ENCODE results near the gene IRAK1BP1.
"Not testable (repeated sequence)": the region's sequence is repeated elsewhere in the genome, so short reads cannot be mapped to it uniquely, and the experiment has no call there.

Gene IRAK1BP1

DNA sequence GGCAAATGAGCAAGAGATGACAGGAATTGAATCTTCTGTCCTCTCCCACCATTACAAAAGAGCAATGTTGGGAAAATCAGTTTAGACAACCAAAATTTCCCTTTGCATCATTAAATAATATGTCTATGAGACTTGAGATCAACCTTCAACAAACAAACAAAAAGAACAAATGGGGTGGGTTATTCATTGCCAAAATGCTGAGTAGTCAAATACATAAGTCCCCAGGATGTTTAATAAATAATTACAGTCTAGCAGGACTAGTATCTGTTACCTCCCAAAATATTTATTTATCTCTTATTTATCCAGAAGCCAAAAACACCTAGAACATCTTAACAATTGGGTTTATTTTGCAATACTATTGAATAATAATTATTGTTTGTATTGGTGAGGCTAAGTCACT, 16.2 kb upstream of the IRAK1BP1 start:
- in situ Hi-C loops (cut with HindIII; ENCODE audit: low sequenced_read_pairs) = no loop called here
- DNase-seq (ENCODE audit: low read depth) = no peak

DNA sequence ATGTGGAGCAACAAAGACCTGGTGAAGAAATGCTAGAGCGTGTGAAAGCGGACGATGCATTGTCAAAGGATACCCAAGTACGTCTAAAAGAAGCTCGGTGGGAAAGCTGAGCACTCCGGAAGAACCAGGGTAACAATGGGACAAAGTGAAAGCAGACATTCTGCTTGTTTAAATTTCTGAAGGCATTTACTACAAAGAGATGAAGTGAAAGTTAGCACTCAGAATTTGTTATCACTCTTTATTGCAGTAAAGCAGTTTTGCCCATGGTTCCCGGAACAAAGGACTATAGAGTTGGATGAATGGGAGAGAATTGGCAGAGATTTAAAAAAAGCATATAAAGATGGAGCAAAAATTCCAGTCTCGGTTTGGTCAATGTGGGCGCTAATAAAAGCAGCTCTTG, 12.8 kb upstream of the IRAK1BP1 start:
- in situ Hi-C loops (cut with HindIII; ENCODE audit: low sequenced_read_pairs) = no loop called here

More for the DNA sequence above, 16.2 kb upstream of the IRAK1BP1 start:
- TF ChIP-seq, protein P1, sequence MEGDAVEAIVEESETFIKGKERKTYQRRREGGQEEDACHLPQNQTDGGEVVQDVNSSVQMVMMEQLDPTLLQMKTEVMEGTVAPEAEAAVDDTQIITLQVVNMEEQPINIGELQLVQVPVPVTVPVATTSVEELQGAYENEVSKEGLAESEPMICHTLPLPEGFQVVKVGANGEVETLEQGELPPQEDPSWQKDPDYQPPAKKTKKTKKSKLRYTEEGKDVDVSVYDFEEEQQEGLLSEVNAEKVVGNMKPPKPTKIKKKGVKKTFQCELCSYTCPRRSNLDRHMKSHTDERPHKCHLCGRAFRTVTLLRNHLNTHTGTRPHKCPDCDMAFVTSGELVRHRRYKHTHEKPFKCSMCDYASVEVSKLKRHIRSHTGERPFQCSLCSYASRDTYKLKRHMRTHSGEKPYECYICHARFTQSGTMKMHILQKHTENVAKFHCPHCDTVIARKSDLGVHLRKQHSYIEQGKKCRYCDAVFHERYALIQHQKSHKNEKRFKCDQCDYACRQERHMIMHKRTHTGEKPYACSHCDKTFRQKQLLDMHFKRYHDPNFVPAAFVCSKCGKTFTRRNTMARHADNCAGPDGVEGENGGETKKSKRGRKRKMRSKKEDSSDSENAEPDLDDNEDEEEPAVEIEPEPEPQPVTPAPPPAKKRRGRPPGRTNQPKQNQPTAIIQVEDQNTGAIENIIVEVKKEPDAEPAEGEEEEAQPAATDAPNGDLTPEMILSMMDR (IDR thresholded peaks at IDR 0.05; ENCODE audit: low read depth, low read length, missing control alignments) = no peak
- H3K4me3 ChIP-seq (ENCODE audit: low read depth, low read length) = no peak overlapping the region

DNA sequence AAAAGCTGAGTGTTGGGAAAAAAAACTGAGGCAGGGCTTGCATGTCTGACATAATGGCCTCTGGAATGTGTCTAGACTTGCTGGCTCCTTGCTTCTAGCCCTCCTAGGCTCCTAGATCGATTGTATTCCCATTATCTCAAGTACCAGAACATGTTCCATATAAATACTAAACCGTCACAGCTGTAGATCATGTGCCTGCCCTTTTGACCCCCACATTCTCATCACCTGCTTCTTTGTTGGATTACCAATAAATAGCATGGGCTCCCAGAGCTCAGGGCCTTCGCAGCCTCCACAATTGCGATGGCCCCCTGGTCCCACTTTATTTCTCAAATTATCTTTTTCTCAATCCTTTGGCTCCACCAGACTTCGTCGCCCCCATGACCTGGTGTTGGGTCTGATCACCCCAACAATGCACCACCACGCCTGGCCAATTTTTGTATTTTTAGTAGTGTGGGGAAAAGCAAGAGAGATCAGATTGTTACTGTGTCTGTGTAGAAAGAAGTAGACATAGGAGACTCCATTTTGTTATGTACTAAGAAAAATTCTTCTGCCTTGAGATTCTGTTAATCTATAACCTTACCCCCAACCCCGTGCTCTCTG, 8.9 kb upstream of the IRAK1BP1 start:
- in situ Hi-C loops (cut with HindIII; ENCODE audit: low sequenced_read_pairs); H3K4me3 ChIP-seq (ENCODE audit: low read depth, low read length); DNase-seq (ENCODE audit: low read depth): not testable (repeated sequence)

More for the DNA sequence above, 12.8 kb upstream of the IRAK1BP1 start:
- no peak for DNase-seq (ENCODE audit: low read depth)
- TF ChIP-seq, protein P1 (IDR thresholded peaks at IDR 0.05; ENCODE audit: low read depth, low read length, missing control alignments) = no peak
- no peak overlapping the region for H3K4me3 ChIP-seq (ENCODE audit: low read depth, low read length)

DNA sequence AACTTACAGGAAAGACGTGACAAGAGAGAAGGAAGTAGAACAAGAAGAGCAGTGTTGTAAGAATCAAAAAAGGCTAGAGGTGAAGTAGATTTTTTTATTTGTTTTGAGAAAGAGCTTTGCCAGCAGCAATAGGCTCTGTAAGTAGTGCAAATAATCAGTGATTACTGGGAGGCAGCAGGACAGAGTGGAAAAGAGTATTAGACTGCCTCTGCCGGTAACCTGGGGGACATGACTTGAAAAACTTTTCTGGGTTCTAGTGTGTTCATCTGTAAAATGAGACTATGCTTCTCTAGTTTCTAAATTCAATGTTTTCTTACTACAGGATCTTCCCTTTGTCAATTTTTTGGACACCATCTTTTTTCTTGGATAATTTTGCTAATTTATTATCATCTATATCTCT, 5.8 kb upstream of the IRAK1BP1 start:
- TF ChIP-seq, protein P1 (IDR thresholded peaks at IDR 0.05; ENCODE audit: low read depth, low read length, missing control alignments) = no peak
- no peak for DNase-seq (ENCODE audit: low read depth)
- in situ Hi-C loops (cut with HindIII; ENCODE audit: low sequenced_read_pairs) = no loop called here
- no peak overlapping the region for H3K4me3 ChIP-seq (ENCODE audit: low read depth, low read length)

DNA sequence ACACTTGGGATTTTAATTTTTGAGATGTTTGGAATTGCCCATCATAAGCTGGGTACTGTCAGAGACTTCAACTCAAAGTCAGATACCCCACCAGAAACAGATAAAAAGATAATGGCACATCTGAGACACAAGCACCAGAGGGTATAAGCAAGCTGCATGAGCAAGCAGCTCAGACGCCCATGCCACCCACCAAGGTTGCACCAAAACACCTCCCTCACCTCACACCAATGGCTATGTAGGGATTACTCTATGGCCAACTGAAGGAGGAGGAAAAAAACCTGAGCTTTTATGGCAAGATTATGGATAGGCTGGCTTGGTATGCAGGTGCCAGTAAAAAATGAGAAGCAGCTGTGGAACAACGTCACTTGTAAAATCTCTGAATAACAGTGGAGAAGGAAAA, 3.8 kb upstream of the IRAK1BP1 start:
- no peak for DNase-seq (ENCODE audit: low read depth)
- H3K4me3 ChIP-seq (ENCODE audit: low read depth, low read length) = no peak overlapping the region
- in situ Hi-C loops (cut with HindIII; ENCODE audit: low sequenced_read_pairs) = no loop called here
- TF ChIP-seq, protein P1 (IDR thresholded peaks at IDR 0.05; ENCODE audit: low read depth, low read length, missing control alignments) = no peak

DNA sequence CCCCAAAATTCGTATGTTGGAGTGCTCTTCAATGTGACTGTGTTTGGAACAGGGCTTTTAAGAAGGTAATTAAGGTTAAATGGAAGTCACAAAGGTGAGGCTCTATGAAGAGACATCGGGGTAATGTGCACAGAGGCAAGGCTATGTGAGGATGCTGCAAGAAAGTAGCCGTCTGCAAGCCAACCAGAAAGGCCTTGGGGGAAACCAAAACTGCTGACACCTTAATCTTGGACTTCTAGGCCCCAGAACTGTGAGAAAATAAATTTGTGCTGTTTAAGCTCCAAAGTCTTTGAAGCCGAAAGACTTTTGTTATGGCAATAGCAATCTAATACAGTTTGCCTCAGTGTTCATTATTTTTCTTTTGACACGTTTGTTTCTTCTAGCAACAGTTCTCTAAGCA, 2.4 kb upstream of the IRAK1BP1 start:
- in situ Hi-C loops (cut with HindIII; ENCODE audit: low sequenced_read_pairs) = no loop called here
- no peak overlapping the region for H3K4me3 ChIP-seq (ENCODE audit: low read depth, low read length)
- TF ChIP-seq, protein P1 (IDR thresholded peaks at IDR 0.05; ENCODE audit: low read depth, low read length, missing control alignments) = no peak
- DNase-seq (ENCODE audit: low read depth) = no peak

DNA sequence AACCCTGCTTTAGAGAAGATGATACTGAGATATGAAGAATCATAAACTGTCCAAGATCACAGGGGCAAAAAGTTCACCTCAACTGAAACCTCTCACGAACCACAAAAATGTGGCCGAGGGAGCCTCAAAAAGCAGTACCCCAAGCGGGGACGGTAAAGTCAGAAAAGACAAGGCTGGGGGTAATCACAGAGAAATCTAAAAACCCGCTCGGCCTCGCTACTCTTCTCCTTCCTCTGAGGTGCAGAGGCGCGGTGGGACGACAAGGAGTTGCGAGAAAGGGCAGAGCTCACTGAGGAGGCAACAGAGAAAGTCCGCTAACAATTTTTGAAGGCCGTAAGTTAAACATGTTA, 356 bp upstream of the IRAK1BP1 start:
- TF ChIP-seq, protein P1 (IDR thresholded peaks at IDR 0.05; ENCODE audit: low read depth, low read length, missing control alignments) = no peak
- no peak for DNase-seq (ENCODE audit: low read depth)
- in situ Hi-C loops (cut with HindIII; ENCODE audit: low sequenced_read_pairs) = no loop called here

More for the DNA sequence above, 356 bp upstream of the IRAK1BP1 start:
- H3K4me3 ChIP-seq (ENCODE audit: low read depth, low read length) = peak overlapping the region; percentile 74
